SK-N-MC (cell line): ENCODE measurements around the gene IFT122.

Source experiments
- DNase-seq: peaks from one replicate; pipeline ENCODE4 v3.0.0-alpha.2; 2011; ENCODE audit warnings: low read depth, low spot score
- H3K27ac ChIP-seq: fragments of 200-600 bp; sonication (generic); 2 replicates; pipeline ENCODE4 v1.5.1; 2016; ENCODE audit warnings: mixed run types
- H3K36me3 ChIP-seq: fragments of 200-600 bp; sonication (generic); 2 replicates; pipeline ENCODE4 v1.6.1; 2017; ENCODE audit warnings: antibody characterized with exemption, low read length, mixed read lengths; ENCODE audit not compliant: insufficient read depth
- H3K4me3 ChIP-seq: fragments of 200-600 bp; sonication (generic); 2 replicates; pipeline ENCODE4 v1.5.1; 2016
- H3K9ac ChIP-seq: fragments of 200-600 bp; sonication (generic); 2 replicates; pipeline ENCODE4 v1.8.0; 2017; ENCODE audit warnings: mixed run types, mixed read lengths; ENCODE audit not compliant: insufficient read length
- H3K9me3 ChIP-seq: fragments of 200-600 bp; sonication (generic); 2 replicates; pipeline ENCODE4 v1.6.1; 2017; ENCODE audit warnings: low read depth, mild to moderate bottlenecking, antibody characterized with exemption, low read length, moderate library complexity, mixed read lengths
- EZH2 ChIP-seq: fragments of 200-600 bp; sonication (generic); IDR thresholded peaks from one replicate; pipeline ENCODE4 v1.6.1; 2017; ENCODE audit warnings: antibody characterized with exemption
- FOXP2 ChIP-seq: optimal IDR thresholded peaks from 2 replicates; pipeline ENCODE3; 2011; ENCODE audit warnings: mild to moderate bottlenecking, moderate library complexity; ENCODE audit not compliant: insufficient read depth; ENCODE audit errors: extremely low read length, control extremely low read depth
- POLR2AphosphoS5 ChIP-seq: IDR thresholded peaks from 2 replicates; pipeline ENCODE4 v1.6.1; 2012; ENCODE audit warnings: mild to moderate bottlenecking, low read depth, low read length, borderline replicate concordance

IFT122 gene

DNA sequence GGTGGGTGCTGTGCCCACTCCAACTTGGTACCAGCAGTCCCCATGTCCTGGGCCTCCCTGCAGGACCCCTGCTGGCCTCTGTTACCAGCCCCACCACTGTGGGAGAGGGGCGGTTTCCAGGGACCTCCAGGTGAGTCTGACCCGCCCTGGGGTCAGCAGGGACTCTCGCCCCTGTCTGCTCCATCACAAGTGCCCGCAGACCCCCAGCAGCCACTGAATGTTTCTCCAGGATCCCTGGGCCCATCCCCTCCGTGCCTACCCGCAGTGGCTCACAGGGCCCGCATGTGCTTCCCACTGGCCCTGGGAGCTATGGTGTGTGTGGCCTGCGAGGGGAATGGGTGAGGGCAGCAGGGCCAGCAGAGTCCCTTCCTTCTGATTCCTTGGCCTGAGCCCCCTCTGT lies 78.6 kb downstream of the IFT122 start:
- TF ChIP-seq EZH2, result no peak
- no peaks in the 10 kb centered on the region for H3K9me3 ChIP-seq
- H3K9ac ChIP-seq, result no peak overlapping the region
- H3K27ac ChIP-seq, result no peak overlapping the region
- no peak overlapping the region for H3K4me3 ChIP-seq
- DNase-seq, result no peak
- no peaks in the 10 kb centered on the region for H3K36me3 ChIP-seq

DNA sequence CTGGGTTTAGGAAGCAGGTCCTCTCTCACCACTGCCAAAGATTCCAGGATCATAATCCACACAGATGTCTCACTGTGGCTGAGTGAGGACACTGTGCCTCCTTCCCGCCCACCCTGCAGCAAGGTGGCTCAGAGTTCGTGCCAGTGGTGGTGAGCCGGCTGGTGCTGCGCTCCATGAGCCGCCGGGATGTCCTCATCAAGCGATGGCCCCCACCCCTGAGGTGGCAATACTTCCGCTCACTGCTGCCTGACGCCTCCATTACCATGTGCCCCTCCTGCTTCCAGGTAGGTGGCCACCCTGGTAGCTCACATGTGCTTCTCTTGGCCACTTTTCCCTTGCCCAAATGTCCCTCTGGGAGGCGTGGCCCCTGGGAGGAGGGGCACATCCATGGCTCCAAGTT lies 79.4 kb downstream of the IFT122 start:
- no peaks in the 10 kb centered on the region for H3K36me3 ChIP-seq
- DNase-seq, result no peak

DNA sequence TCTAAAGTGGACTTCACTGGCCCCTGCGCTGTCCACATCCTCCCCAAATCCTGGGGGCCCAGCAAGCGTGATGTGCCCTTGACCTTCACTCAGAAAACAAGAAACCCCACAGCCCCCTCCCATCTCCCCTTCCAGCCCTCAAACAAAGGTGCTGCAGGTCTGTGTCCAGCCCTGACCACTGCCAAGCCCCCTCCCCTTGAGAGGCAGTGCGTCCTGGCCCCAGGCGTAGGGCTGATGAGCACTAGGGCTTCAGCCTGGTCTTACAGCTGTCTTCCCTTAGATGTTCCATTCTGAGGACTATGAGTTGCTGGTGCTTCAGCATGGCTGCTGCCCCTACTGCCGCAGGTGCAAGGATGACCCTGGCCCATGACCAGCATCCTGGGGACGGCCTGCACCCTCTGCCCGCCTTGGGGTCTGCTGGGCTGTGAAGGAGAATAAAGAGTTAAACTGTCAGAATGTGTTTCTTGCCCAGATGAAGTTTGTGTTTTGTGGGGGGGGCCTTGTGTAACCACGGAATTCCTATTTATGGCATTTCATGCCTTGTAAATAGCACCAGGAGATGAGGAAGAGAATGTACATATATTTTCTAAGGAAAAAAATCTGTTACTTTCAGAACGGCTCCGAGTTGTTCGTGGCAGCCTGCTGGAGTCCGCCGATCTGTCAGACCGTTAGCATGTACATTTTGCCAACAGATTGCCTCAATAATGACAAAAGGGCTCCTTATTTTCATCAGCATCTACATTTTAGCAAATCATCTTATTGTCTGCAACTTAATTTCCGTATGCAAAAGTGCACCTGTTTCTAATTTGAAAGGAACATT lies 80.1 kb downstream of the IFT122 start:
- Histone ChIP-seq H3K36me3 (no peaks in the 10 kb centered on the region), H3K4me3 (no peak overlapping the region), H3K27ac (no peak overlapping the region), H3K9ac (no peak overlapping the region), H3K9me3 (no peaks in the 10 kb centered on the region)
- DNase-seq, result no peak
- no peak for TF ChIP-seq EZH2
- no peak for TF ChIP-seq POLR2AphosphoS5
- TF ChIP-seq FOXP2, result no peak

More for the DNA sequence above, 79.4 kb downstream of the IFT122 start:
- Histone ChIP-seq H3K9me3 (no peaks in the 10 kb centered on the region), H3K27ac (no peak overlapping the region), H3K4me3 (no peak overlapping the region), H3K9ac (no peak overlapping the region)
- TF ChIP-seq FOXP2, result no peak

DNA sequence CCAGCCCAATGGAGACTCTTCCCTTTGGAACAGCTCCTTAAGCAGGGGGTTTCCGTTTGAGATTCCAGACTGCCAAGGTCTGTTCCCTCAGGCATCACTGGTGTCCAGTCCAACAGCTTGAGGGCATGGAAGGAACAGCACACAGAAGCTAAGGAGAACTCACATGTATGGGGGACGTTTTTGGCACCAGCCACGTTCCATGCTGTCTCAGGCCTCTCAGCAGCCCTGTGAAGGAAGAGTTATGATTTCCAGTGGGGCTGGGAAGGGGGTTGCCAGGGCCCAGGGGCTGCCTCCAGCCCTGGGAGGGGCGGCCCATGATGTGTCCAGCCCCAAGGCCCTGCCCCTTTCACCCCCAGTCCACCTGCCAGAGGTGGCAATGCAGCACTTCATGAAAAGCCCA lies 80.9 kb downstream of the IFT122 start:
- H3K27ac ChIP-seq, result no peak overlapping the region
- no peak overlapping the region for H3K4me3 ChIP-seq
- H3K36me3 ChIP-seq, result no peaks in the 10 kb centered on the region
- TF ChIP-seq FOXP2 (no peak), POLR2AphosphoS5 (no peak), EZH2 (no peak)
- no peak overlapping the region for H3K9ac ChIP-seq
- no peak for DNase-seq
- H3K9me3 ChIP-seq, result no peaks in the 10 kb centered on the region

DNA sequence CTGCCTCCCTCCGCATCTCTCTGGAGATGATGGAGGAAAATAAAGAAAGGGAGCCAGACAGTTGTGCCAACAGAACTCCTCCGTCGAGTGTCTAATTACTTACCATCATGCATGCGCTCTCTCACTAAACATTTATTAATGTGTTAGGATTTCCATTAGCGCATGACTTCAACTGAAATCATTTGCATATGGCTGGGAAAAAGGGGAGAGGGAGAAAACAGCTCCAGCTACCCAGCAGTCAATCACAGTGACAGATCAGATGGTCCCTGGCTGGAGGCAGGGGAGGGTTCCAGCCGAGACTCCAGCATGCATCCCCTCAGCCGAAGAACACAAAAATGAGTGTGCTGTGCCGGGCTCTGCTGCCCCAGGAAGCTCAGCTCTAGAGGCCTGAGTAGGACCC lies 81.6 kb downstream of the IFT122 start:
- H3K4me3 ChIP-seq, result no peak overlapping the region

DNA sequence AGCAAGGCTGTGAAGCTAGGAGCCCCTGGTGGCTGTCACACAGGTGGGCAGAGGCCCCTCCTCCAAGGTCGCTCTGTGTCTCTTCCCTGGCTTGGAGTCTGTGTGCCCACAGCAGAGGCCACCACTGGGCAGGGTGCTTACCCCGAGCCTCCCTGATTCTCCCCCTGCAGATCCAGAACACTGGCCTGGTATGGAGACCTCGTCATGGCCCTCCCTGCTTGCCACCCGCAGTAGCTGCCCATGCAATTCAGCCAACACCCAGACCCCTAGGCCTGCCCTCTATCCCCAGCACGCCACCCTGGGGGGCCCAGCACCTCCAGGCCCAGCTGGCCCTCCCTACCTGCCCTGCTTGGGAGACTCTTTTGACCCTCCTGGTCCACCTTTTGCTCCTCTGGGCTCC lies 82.9 kb downstream of the IFT122 start:
- no peak for DNase-seq
- no peak overlapping the region for H3K9ac ChIP-seq
- H3K27ac ChIP-seq, result no peak overlapping the region
- no peaks in the 10 kb centered on the region for H3K9me3 ChIP-seq
- H3K36me3 ChIP-seq, result no peaks in the 10 kb centered on the region
- TF ChIP-seq POLR2AphosphoS5 (no peak), FOXP2 (no peak), EZH2 (no peak)
- H3K4me3 ChIP-seq, result no peak overlapping the region

More for the DNA sequence above, 81.6 kb downstream of the IFT122 start:
- Histone ChIP-seq H3K9me3 (no peaks in the 10 kb centered on the region), H3K27ac (no peak overlapping the region), H3K36me3 (no peaks in the 10 kb centered on the region), H3K9ac (no peak overlapping the region)
- TF ChIP-seq FOXP2, result no peak
- no peak for TF ChIP-seq POLR2AphosphoS5
- no peak for TF ChIP-seq EZH2
- no peak for DNase-seq

DNA sequence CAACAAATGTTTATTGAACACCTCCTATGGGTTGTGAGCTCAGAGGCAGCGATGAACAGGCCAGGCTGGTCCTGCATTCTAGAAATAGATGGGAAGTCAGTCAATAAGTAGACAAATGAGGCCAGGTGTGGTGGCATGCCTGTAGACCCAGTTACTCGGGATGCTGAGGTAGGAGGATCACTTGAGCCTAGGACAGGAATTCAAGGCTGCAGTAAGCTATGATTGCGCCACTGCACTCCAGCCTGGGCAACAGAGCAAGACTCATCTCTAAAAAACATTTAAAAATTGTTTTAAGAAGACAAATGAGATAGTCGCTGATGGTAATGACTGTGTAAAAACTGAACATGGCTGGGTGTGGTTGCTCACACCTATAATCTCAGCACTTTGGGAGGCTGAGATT lies 84.1 kb downstream of the IFT122 start:
- no peak overlapping the region for H3K27ac ChIP-seq
- TF ChIP-seq EZH2 (no peak), POLR2AphosphoS5 (no peak), FOXP2 (no peak)
- DNase-seq, result no peak
- H3K9me3 ChIP-seq, result no peaks in the 10 kb centered on the region
- H3K4me3 ChIP-seq, result no peak overlapping the region
- H3K9ac ChIP-seq, result no peak overlapping the region
- H3K36me3 ChIP-seq, result no peaks in the 10 kb centered on the region

DNA sequence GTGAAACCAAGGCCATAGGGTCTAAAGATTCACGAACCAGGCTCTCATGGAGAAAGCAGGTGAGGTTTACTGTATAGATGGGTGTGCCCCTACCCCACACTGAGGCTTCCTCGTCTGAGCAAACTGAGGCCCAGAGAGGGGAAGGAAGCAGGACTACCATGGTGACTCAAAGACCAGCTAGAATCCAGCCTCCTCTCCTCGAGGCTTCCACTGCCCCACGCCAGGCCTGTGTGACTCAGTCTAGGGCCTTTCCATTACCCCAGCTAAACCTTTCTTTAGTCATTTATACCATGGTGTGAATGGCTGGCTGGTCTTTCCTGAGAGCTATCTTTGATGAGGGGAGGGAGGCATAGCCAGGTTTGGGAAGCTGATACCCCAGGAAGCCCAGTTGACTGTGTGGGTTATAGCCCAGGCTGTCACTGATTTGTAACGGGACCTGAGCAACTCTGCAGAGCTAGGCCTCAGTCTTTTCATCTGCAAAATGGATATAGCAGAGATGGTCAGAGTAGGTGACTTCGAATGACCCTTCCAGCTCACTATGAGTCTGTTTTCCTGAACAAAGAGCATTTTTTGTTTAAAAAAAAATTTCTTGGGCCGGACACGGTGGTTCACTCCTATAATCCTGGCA lies 85.4 kb downstream of the IFT122 start:
- Histone ChIP-seq H3K36me3 (no peaks in the 10 kb centered on the region), H3K4me3 (no peak overlapping the region), H3K9me3 (no peaks in the 10 kb centered on the region), H3K9ac (no peak overlapping the region), H3K27ac (no peak overlapping the region)
- DNase-seq, result no peak
- TF ChIP-seq EZH2 (no peak), POLR2AphosphoS5 (no peak), FOXP2 (no peak)
